CD4-positive, alpha-beta T cell treated with Interferon gamma for 1 hour (primary cell): ENCODE measurements around the gene ST3GAL4.

Experiments
- DNase-seq: peaks from one replicate; pipeline ENCODE4 v3.0.0-alpha.2; 2020

The ST3GAL4 gene

GRCh38 chr11:126457817-126458216 is 102.3 kb downstream of the ST3GAL4 start:
- DNase-seq = no peak

GRCh38 chr11:126459691-126460281 is 104.3 kb downstream of the ST3GAL4 start:
- no peak for DNase-seq

- DNase-seq = no peak
These were observed 105.1 kb downstream of the ST3GAL4 start for GRCh38 chr11:126460417-126461095.

DNA sequence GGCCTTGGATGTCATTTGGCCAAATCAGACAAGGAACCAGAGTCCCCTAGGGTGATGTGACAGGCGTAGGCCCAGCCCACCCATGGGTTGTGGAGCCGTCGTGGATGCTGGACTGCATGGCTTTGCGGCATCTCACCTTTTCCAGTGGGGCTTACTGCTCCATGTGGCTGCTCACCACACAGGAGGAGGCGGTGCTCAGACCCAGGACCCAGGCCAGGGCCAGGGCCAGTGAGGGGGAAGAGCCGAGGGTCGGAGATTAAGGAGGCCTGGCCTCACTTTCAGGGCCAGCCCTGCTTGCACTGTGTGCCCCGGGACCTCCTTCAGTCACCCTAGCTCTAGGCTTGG is 105.6 kb downstream of the ST3GAL4 start:
- no peak for DNase-seq

DNA sequence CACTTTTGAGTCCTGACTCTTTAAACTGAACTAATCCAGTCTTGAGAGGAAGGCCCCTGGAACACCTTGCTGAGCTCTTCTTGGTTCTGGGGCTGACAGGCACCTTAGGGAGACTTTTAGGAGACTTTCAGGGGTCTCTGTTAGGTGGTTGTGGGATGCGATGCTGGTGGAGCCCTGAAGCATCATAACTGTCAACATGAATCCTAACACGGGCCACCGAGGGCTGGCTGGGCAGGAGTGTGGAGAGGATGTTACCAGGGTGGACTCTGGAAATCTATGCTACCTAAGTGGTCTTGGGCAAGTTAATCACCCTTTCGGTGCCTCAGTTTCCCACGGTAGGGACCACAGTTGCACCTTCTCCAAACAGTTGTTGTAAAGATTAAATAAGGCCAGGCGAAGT is 106.5 kb downstream of the ST3GAL4 start:
- DNase-seq = no peak

DNA sequence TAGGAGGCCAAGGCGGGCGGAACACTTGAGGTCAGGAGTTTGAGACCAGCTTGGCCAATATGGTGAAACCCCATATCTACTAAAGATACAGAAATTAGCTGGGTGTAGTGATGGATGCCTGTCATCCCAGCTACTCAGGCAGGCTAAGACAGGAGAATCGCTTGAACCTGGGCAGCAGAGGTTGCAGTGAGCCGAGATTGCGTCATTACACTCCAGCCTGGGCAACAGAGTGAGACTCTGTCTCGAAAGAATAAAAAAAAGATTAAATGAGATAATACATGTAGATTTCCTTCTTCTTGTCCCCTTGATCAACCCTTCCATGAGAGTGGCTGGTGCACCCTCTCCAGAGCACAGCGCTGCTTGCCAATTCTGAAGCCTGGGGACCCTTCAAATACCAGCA is 106.9 kb downstream of the ST3GAL4 start:
- DNase-seq = no peak
